ENCODE measurements around the gene EIF4G2. TPM values are rescaled to one million over a fixed set of nuclear protein-coding genes. Genes with fewer than 3 reads are reported as not detected.

Gene EIF4G2
- polyA plus RNA-seq, 3 donors = 912 to 941 (median 918) TPM

DNA sequence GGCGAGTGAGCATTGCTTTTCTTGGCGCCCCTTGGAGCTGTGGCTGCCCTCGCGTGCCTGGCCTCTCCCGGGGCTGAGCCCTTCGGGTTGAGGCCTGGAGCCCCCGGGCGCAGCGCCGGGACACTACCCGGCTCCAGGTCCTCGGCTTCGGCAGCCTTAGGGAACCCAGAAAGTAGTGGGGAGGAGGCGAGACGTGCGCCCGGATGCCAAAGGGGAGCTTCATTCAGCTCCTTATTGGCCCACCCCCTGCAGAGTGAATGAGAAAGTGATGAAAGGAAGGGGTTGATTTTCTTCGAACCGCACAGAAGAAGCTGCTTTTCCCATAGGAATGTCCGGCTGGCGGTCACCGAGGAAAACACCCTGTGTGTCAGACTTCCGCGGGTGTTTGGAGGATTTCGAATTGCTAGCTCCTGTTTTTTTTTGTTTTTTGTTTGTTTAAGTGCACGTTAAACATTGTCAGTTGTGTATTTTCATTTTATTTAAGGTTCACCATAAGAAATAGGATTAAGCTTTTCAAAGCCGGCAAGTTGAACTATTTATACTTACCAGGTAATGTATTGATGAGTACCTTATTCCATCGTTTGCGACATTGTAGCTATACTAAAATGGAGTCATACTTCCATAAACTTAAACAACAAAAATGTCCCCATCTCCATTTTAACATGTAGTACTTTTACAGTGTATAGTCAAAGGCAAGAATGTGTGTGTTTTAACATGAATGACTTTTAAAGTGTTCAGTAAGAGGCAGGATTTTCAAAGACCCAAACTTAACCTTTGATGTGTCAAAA is 841 bp upstream of the EIF4G2 start:
- peak; percentile 23 to 35 (median 33) for DNase-seq (ENCODE audit: low read depth in 3 of 3, low spot score in 2 of 3)

DNA sequence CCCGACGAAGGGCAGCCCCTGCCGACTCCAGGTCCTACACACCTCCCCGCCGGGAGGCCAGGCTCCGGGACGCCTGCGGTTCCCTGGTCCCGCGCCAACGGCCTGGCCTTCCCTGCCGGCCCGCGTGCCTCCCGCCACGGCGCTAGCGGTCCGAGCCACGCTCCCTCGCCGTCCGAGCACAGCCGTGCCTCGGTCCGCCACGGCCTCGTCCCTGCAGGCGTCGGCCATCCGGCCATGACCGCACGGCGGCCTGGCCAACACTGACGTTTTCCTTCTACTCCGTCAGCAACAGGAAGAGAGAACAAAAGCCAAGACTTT is 532 bp downstream of the EIF4G2 start:
- DNase-seq (ENCODE audit: low read depth in 3 of 3, low spot score in 2 of 3) = peak in 1 of 3 donors; percentile 21

DNA sequence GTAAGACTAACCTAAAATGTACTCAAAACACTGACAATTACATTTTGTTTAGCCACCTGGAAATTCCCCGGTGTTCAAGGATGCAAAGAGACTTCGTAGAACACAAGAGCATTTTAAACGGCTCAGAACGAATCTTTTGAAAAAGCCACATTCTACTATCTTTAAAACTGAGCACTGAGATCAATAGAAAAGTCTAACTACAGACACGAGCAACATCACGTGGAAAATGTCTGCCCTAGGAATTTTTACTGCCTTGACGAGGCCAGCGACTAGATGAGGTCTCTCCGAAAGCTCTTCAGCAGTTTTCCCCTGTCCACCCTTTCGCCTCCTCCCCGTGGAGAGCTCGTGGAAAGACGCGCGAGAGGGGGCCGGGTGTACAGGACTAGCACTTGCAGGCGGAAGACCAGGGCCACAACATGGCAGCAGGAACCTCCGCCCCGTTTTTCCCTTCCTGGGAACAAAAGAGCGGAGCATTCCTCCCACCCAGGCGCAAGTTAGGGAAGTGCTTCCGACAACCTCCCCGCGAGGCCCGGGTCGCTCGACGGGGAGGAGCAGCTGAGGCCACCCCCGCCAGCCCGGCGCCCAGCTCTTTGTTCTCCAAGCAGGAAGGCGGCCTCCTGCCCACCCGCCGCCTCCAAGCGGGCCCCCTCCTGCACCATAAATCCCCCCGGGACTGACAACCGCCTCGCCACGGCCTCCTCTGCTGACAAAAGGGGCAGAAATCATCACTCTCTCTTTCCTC is 1.1 kb downstream of the EIF4G2 start:
- peak in 2 of 3 donors; percentile 29 to 33 for DNase-seq (ENCODE audit: low read depth in 3 of 3, low spot score in 2 of 3)

DNA sequence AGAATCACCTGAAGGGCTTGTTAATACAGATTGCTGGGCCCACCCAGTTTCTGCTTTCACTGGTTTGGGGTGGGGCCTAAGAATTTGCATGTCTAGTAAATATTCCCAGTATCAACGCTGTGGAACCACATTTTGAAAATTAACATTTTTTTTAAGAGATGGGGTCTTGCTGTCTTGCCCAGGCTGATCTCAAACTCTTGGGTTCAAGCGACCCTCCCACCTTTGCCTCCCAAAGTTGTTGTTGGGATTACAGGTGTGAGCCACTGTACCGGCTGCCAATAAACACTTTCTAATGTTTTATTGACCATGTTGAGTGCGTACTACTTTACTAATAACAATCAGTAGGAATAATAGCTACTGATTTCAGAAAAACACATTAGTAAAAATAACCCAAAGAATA is 2.5 kb downstream of the EIF4G2 start:
- DNase-seq (ENCODE audit: low read depth in 3 of 3, low spot score in 2 of 3) = no peak

DNA sequence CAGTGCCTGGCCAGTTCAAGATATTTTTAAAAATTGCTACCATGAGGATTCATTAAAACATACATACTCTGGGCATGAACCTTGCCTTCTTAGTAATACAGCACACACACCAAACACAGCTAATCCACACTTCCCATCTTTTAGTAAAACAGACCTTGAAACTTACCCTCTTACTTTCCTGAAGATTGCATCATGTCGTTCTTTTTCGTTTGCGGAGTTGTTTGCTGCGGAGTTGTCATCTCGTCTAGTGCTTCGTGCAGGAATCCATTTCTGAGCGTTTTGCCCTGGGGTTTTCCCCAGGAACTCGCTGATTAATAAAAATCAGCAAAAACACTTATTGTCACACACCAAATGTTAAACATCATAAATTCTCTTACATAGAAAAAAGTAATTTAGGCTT is 3.0 kb downstream of the EIF4G2 start:
- DNase-seq (ENCODE audit: low read depth in 3 of 3, low spot score in 2 of 3) = no peak

DNA sequence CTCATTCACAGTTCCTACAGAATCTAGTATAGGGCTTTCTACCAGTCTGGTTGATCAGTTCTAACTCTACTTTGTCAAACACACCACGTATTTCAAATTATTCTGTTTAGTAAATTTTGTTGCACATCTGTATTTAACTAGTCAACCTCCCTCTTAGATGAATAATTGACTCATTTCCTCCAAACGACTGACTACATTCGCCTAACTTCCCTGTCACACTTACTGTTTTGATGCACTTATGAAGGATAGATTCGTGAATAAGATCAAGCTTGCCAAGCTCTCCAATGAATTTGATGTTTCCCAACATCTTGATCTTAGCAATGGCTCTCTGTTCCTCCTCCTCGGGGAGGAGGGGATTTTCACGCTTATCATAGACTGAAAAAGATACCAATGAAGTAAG is 5.0 kb downstream of the EIF4G2 start:
- no peak for DNase-seq (ENCODE audit: low read depth in 3 of 3, low spot score in 2 of 3)

DNA sequence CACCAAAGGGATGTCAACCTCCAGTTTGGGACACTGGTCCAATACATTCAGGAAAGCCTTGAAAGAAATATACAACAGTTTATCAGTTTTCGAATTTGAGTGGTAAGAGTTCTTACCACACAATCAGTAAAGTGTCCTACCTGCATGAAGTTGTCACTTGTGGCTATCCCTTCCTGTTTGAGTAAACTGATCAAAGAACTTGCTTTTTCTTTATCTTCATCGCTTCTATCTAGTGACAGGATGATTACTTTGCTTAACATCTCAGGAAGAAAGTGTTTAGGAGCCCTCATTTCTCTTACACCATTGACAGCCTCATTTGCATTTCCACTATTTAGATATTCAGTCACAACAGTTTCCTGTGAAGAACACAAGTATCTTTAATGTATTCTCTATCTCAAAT is 8.4 kb downstream of the EIF4G2 start:
- no peak for DNase-seq (ENCODE audit: low read depth in 3 of 3, low spot score in 2 of 3)

DNA sequence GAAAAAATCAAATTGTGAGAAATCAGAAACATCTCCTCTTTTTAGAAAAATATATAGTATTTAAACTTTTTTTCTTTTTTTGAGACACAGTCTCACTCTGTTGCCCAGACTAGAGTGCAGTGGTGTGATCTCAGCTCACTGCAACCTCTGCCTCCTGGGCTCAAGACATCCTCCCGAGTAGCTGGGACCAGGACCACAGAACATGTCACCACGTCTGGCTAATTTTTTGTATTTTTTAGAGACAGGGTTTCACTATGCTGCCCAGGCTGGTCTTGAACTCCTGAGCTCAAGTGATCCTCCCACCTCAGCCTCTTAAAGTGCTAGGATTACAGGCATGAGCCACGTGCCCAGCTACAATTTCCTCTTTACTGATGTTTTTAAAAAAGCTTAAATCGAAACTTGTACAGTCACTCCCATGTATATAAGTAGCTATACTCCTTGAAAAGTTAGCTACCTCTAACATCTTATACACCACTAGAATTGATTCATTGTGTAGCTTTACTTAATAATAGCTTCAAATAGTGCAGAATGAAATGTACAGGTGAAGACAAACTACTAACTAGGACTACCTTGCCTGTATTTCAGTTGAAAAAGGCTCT is 10.3 kb downstream of the EIF4G2 start:
- DNase-seq (ENCODE audit: low read depth in 3 of 3, low spot score in 2 of 3) = no peak

DNA sequence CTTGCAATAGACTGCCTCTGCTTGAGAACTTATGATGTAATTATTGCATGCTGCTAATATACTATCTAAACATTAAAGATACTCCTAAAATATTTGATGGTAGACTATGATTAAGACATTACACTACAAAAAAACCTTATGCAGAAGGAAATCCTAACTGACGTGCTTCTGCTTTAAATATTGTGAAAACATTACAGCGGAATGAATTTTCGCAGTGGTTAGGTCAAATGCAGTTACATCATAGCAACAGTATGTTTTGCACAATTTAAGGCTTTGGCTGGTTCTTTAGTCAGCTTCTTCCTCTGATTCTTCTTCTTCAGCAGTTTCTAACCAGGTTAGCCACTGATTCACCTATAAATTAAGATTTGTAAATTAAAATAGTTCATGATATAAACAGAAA is 11.2 kb downstream of the EIF4G2 start:
- no peak for DNase-seq (ENCODE audit: low read depth in 3 of 3, low spot score in 2 of 3)

DNA sequence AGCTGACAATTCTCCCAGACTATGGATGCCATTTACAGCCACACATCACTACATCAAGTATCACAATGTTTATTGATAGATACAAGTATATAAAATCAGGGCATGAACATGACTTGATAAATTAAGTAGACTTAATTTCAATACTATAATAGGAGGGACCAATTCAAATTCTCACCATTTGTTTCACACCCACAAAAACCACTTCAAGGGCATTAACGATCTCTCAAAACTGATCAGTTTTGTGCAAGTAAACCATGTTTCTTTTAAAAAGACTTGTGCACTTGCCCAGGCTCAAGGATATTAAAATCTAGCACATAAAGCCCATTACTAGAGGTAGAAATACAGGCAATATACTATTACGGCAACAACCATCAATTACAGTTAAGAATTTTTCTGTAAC is 11.7 kb downstream of the EIF4G2 start:
- DNase-seq (ENCODE audit: low read depth in 3 of 3, low spot score in 2 of 3) = no peak

DNA sequence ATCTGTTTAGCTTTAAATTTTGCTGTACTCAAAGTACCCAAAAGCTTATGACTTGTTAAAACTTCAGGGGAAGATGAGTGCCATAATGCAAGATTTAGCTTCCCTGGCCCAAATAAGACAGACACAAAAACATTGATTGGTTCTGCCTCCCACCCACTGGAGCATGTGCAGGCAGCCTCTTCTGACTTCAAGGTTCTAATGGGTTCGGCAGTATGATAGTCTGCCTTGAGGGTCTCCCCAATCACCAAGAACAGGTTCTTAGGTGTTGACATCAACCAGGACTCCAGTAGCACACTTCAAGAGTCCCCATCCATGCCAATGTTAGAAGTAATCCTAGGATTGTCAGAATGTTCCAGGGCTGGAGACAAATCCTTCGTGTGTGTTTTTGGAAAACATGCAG is 12.5 kb downstream of the EIF4G2 start:
- no peak for DNase-seq (ENCODE audit: low read depth in 3 of 3, low spot score in 2 of 3)

DNA sequence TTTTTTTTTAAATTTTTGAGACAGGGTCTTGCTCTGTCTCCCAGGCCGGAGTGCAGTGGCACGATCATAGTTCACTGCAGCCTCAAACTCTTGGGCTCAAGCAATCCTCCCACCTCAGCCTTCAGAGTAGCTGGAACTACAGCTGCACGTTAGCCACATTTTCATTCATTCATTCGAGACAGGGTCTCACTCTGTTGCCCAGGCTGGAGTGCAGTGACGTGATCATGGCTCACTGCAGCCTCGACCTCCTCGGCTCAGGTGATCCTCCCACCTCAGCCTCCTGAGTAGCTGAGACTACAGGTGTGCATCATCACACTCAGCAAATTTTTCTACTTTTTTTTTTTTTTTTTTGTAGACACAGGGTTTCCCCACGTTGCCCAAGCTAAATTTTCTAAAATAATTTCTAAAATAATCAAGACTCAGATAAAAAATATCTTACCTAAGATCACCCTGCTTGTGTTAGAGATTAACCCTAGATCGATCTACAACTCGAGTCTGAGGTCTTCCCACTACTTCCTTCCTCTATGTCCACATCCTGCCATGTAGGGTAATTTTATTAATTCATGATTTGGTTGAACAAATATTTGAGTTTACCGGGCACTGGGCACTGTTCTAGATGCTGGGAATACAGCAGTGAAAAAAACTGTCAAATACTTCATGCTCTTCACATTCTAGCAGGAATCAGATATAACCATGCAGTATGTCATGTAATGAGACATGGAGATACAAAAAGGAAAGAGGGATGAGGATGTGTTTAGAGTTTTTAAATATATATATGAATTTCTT is 15.1 kb downstream of the EIF4G2 start:
- no peak for DNase-seq (ENCODE audit: low read depth in 3 of 3, low spot score in 2 of 3)

DNA sequence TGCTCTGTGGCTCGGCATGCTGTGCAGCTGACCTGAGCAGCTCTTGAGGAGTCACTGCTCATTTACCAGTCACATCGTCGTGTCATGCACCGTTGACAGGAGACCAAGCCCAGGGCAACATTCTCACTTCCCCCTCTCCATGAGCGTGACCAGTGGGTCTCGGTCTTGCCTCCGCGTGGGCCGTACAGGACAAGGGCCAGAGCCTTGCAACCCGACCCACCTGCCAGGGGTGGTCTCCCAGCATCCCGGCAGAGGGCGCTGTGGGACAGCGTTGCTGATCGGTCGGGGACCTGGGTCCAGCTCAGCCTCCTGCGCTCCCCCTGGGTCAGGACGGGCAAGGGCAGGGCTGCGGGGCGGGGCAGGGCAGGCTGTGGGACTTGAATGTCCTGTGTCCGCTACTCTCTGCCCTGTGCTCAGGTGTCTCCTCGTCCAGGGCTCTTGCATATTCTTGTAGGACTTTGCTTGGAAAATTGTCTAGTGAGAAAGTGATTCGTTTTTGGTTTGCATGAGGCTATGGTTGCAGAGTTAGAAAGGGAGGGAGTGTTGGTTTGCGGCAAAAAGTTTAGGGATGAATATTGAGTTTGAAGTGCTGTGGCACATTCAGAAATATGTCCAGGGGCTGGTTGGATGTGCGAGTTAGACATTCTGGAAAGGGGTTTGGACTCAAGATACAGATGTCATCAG is 16.2 kb downstream of the EIF4G2 start:
- peak in 1 of 3 donors; percentile 45 for DNase-seq (ENCODE audit: low read depth in 3 of 3, low spot score in 2 of 3)

DNA sequence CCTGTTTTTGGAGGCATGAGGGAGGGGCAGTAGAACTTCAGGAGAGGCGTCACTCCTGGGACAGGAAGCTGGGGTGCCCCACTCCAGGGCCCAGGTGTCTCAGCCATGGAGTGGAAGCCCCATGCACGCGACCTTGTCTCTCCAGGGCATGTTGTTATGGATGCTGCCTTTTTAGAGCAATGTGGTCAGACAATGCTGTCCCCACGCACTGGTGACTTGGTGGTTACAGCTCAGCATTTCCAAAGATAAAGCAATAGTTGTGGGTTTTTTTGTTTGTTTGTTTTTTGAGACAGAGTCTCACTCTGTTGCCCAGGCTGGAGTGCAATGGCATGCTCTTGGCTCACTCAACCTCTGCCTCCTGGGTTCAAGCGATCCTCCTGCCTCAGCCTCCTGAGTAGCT is 22.3 kb downstream of the EIF4G2 start:
- no peak for DNase-seq (ENCODE audit: low read depth in 3 of 3, low spot score in 2 of 3)

DNA sequence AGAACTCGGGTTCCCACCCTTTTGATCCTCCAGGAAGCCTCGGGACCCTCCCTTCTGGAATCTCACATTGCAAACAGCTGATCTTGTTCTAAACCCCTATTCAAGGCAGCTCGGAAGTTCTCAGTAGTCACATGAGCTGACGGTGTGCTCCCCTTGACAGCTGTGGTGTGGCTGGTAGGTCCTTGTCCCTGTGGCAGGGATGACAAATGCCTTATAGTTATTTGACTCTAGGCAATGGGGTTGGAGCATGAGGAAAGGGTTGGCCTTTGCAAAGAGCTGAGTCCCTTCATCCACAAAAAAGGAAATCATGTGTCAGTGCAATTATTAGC is 23.6 kb downstream of the EIF4G2 start:
- no peak for DNase-seq (ENCODE audit: low read depth in 3 of 3, low spot score in 2 of 3)

DNA sequence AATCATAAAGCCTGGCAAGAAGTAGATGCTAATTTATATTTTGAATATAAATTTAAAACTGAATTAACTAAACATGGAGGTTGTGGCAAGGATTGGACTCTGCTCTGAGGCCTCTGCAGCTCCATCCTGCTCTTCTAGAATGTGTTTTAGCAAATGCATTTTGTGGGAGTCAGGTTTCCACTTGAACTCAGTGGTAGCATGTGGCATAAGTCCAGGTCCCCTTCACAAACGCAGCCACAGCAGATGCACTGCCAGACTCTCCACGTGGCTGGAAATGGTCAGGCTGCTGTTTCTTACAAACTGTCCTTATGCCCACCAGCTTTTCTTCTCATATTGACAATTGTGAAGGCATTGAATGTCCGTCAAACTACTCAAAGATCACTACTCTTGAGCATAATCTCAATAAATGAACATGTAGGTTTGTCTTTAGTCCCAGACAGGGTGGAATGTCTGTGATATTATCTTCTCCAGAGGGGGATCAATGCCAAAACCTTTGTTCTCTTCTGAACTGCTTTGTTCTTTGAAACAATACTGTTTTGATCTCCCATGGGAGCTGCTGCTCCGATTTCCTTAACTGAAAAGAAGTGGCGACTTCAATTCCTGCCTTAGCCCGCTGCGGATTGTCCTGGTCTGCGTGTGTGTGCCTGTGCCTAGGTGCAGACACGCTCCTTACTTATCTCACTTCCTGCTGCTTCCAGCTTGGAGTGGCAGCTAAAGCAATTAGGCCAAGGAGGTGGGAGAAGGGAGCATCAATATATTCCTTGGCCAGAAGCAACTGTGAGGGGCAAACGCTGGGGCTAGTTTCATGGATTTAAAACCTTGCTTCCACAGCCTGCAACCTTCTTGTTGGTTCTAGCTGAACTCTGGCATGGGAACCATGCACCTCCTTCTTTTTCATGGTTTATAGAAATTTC is 24.2 kb downstream of the EIF4G2 start:
- DNase-seq (ENCODE audit: low read depth in 3 of 3, low spot score in 2 of 3) = no peak

DNA sequence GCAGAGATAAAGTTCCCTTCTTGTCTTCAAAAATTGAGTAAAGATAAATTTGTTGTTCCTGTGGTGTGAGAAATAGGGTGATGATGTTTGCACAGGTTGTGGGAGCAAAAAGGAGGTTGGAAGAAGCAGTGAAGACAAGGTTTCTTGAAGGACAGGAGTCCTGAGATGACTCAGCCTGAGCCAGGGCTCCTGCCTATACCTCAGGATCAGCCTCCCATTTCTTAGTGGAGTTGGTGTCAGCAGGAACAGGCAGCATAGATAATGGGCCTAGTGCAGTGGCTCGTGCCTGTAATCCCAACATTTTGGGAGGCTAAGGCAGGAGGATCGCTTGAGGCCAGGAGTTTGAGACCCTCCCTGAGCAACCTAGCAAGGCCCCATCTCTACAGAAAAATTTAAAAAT is 28.7 kb downstream of the EIF4G2 start:
- no peak for DNase-seq (ENCODE audit: low read depth in 3 of 3, low spot score in 2 of 3)

DNA sequence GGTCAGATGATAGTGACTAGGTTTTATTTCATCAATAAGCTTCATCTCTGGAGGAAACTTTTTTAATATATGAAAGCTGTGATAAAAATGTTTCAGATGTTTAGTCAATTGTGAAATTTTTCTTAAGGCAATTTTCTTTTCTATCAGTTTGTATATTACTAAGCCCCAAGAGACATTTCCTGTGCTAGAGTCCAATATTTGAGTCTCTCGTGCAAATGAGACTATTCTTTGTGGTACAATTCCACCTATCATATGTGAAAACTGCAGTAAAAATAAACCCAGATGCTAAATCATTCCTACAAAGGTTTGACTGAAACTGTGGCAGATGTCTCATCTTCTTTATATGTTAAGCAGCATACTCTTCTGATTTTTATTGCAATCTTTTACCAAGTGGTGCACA is 29.6 kb downstream of the EIF4G2 start:
- DNase-seq (ENCODE audit: low read depth in 3 of 3, low spot score in 2 of 3) = no peak

DNA sequence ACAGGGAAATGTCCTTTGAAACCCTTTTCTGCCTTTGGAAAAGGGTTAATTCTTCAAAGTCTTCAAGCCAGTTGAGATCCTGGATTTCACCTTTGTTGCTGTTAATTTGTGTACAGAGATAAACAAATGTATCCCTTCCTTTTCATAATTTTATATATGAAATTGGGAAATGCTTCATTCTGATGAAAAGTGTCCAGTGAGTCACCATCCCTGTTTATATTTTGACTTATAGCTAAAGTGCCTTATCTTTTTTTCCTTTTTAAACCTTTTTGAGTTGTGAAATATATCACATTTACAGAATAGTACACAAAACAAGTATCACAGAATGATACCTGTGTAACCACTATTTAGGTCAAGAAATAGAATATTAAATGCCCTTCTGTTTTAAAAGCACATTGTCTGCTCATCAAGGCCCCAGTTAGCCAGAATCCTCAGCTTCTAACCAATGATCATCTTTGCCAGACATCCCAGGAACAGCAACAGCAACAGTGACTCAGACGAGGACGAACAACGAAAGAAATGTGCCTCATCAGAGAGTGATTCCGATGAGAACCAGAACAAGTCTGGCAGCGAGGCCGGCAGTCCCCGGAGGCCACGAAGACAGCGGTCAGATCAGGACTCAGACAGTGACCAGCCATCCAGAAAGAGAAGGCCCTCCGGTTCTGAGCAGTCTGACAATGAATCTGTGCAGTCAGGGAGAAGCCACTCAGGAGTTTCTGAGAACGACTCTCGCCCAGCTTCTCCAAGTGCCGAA is 30.3 kb downstream of the EIF4G2 start:
- no peak for DNase-seq (ENCODE audit: low read depth in 3 of 3, low spot score in 2 of 3)
